T-cell (primary cell): ENCODE data around the gene PHF23. TPM values are rescaled to one million over a fixed set of nuclear protein-coding genes. Genes with fewer than 3 reads are reported as not detected.
A peak's percentile ranks its signal among the peaks of the same experiment; 100 is the strongest.
"Not testable (repeated sequence)": the region's sequence is repeated elsewhere in the genome, so short reads cannot be mapped to it uniquely, and the experiment has no call there.

Source experiments
- ATAC-seq, 4 experiments: fragments of 200-7000 bp in 3 of 4; fragments of 150-1000 bp in 1 of 4; cut with Tn5 transposase; replicated peaks in 1 of 4; 1 replicate in 3 of 4; 2 replicates in 1 of 4; pipeline ENCODE4 v1.10.0; 2021; ENCODE audit warnings: moderate library complexity in 3 of 4, mild to moderate bottlenecking in 2 of 4, moderate number of reproducible peaks in 1 of 4
- CTCF ChIA-PET, 2 donors: fragments of 300-600 bp; sonication (Branson Sonifier 250); formaldehyde crosslinking; loops; one replicate each; lab custom pipeline; 2022; ENCODE audit warnings: antibody characterized with exemption in 2 of 2; lab: Charles Lee
- POLR2A ChIA-PET, 2 donors: fragments of 300-600 bp; sonication (Branson Sonifier 250); formaldehyde crosslinking; loops; one replicate each; lab custom pipeline; 2022; ENCODE audit warnings: antibody characterized with exemption in 2 of 2; lab: Charles Lee
- DNase-seq, 35 experiments: peaks; one replicate each; pipeline versions ENCODE4 v3.0.0 to v3.0.0-alpha.2; 2013 to 2023
- H3K27ac ChIP-seq: one replicate; pipeline ENCODE4 v1.5.1; 2013; ENCODE audit warnings: low read length
- H3K27me3 ChIP-seq, 2 experiments: replicated peaks in 1 of 2; 1 replicate in 1 of 2; 2 replicates in 1 of 2; pipeline versions ENCODE4 v1.6.1 to v1.7.0; 2013; ENCODE audit warnings: low read length in 1 of 2, mixed read lengths in 1 of 2; ENCODE audit not compliant: control insufficient read depth in 2 of 2, insufficient read depth in 2 of 2; ENCODE audit errors: extremely low read depth in 1 of 2
- H3K36me3 ChIP-seq, 2 donors: 1 replicate in 1 of 2; 2 replicates in 1 of 2; pipeline versions ENCODE4 v1.6.1 to v1.7.0; 2013; ENCODE audit warnings: low read length in 1 of 2; ENCODE audit not compliant: control insufficient read depth in 2 of 2, insufficient read depth in 1 of 2; ENCODE audit errors: extremely low read depth in 1 of 2
- H3K4me1 ChIP-seq, 2 experiments: 1 replicate in 1 of 2; 2 replicates in 1 of 2; pipeline versions ENCODE4 v1.6.1 to v1.7.0; 2013; ENCODE audit warnings: low read length in 2 of 2, mixed read lengths in 1 of 2; ENCODE audit not compliant: insufficient read depth in 2 of 2, control insufficient read depth in 1 of 2; ENCODE audit errors: extremely low read depth in 1 of 2
- H3K4me3 ChIP-seq, 2 donors: 1 replicate in 1 of 2; 2 replicates in 1 of 2; pipeline versions ENCODE4 v1.5.1 to v1.7.0; 2013; ENCODE audit warnings: mild to moderate bottlenecking in 2 of 2, low read length in 1 of 2, moderate library complexity in 1 of 2; ENCODE audit not compliant: control insufficient read depth in 1 of 2; ENCODE audit errors: extremely low read depth in 1 of 2
- H3K9me3 ChIP-seq: 2 replicates; pipeline ENCODE4 v1.7.0; 2013
- H3K27ac Mint-ChIP-seq, 2 donors: one replicate each; pipeline ENCODE4 v1.8.0; 2020 to 2021; ENCODE audit warnings: mild to moderate bottlenecking in 2 of 2, mixed read lengths in 2 of 2
- H3K27me3 Mint-ChIP-seq, 2 donors: one replicate each; pipeline ENCODE4 v1.8.0; 2021 to 2022; ENCODE audit warnings: mixed read lengths in 2 of 2
- H3K36me3 Mint-ChIP-seq: one replicate; pipeline ENCODE4 v1.8.0; 2021; ENCODE audit warnings: mixed read lengths
- H3K4me1 Mint-ChIP-seq, 3 donors: one replicate each; pipeline ENCODE4 v1.8.0; 2020 to 2022; ENCODE audit warnings: mixed read lengths in 3 of 3, mild to moderate bottlenecking in 1 of 3
- H3K4me3 Mint-ChIP-seq, 3 donors: one replicate each; pipeline ENCODE4 v1.8.0; 2020 to 2022; ENCODE audit warnings: mild to moderate bottlenecking in 3 of 3, mixed read lengths in 3 of 3, moderate library complexity in 3 of 3
- H3K9me3 Mint-ChIP-seq, 3 donors: one replicate each; pipeline ENCODE4 v1.8.0; 2020 to 2022; ENCODE audit warnings: mixed read lengths in 3 of 3
- WGBS: methylation state at CpG from one replicate; pipeline ENCODE4 v1.1.5; 2013; ENCODE audit warnings: missing lambda C conversion rate; ENCODE audit not compliant: insufficient coverage; 5-methylcytosine and 5-hydroxymethylcytosine counted together
- total RNA-seq, 35 experiments: library from RNA in 6 of 35; stranded (reverse) in 6 of 35; fragments of 120-200 nt in 1 of 35; gene quantifications; one replicate each; pipeline versions ENCODE4 v1.2.1 to v1.2.4 and lab custom pipeline; 2013 to 2026

Gene PHF23
- total RNA-seq, 5 donors from 2014 or later (not counting 1 experiment from before 2014, with no cell fraction given), result 13.3 to 51.6 (median 43.5) TPM

DNA sequence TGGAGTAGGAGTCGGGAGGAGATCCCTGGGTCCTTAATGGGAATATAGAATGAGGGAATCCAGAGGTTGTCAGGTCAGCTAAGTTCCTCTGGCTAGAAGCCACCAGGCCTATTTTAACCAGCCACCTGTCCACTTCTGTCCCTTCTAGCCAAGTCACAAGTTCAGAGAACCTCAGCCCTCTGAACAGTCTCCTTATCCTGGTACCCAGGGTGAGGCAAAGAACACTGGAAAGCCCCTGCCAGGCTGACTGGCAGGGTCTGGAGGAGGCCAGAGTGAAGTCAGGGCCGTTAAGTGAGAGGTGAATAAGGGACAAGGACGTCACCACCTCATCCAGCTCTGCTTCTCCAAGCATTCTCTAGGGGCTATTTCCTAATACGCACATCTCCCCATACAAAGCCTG is 9.5 kb upstream of the PHF23 start:
- H3K4me3 ChIP-seq, result no peak overlapping the region
- Mint-ChIP-seq H3K27me3 (no peaks in the 10 kb centered on the region), H3K4me1 (peaks cover 43 to 49% (median 47%) of the 10 kb centered on the region in 3 donors), H3K27ac (peak overlapping the region in 1 of 2 donors; percentile 51), H3K4me3 (peak overlapping the region; percentile 59 to 94 (median 91)), H3K9me3 (no peaks in the 10 kb centered on the region), H3K36me3 (peaks cover 23% of the 10 kb centered on the region)
- H3K4me1 ChIP-seq, result peaks cover 23 to 46% of the 10 kb centered on the region in 2 experiments
- POLR2A ChIA-PET, result interaction anchor here in 1 of 2 donors (0.6 kb wide), 1 partner anchor 244 kb away, joined by 5 read pairs; no protein-coding TSS in a partner anchor
- H3K27ac ChIP-seq, result no peak overlapping the region
- H3K36me3 ChIP-seq, result peaks cover 0 to 27% of the 10 kb centered on the region in 2 donors
- no peak for ATAC-seq
- CTCF ChIA-PET, result no interaction called here
- H3K27me3 ChIP-seq, result no peaks in the 10 kb centered on the region
- DNase-seq, result no peak
- WGBS, result 100% methylated on average over 2 of the region's 4 CpGs
- H3K9me3 ChIP-seq, result no peaks in the 10 kb centered on the region

DNA sequence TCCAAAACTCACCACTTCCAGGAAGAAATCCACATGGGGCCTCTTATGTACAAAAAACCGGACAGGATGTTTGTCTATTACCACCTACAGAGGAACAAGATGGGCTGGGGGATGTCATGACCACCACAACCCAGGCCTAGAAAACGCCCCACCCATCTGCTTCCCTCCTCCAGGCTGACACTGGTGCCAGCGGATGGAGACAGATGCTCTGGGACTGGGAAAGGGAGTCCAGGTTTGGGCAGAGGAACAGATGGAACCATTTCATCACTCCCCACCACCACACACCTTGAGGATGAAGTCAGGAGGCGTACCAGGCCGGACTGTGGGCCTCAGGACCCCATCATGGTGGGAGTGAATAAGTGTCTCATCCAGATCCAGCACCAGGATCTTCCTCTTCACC is 7.5 kb upstream of the PHF23 start:
- Histone ChIP-seq H3K9me3 (no peaks in the 10 kb centered on the region), H3K4me3 (no peak overlapping the region), H3K27ac (no peak overlapping the region), H3K27me3 (no peaks in the 10 kb centered on the region), H3K36me3 (peaks cover 0 to 27% of the 10 kb centered on the region in 2 donors), H3K4me1 (peaks cover 14 to 44% of the 10 kb centered on the region in 2 experiments)
- Mint-ChIP-seq H3K27ac (no peak overlapping the region), H3K9me3 (no peaks in the 10 kb centered on the region), H3K36me3 (peaks cover 17% of the 10 kb centered on the region), H3K4me1 (peaks cover 45 to 51% (median 46%) of the 10 kb centered on the region in 3 donors), H3K27me3 (peaks cover 0 to 2% of the 10 kb centered on the region in 2 donors), H3K4me3 (no peak overlapping the region)
- no CpG with 5 or more reads among the region's 5 CpGs for WGBS
- ATAC-seq (no peak), DNase-seq (no peak)
- POLR2A ChIA-PET, result no interaction called here
- CTCF ChIA-PET, result no interaction called here

DNA sequence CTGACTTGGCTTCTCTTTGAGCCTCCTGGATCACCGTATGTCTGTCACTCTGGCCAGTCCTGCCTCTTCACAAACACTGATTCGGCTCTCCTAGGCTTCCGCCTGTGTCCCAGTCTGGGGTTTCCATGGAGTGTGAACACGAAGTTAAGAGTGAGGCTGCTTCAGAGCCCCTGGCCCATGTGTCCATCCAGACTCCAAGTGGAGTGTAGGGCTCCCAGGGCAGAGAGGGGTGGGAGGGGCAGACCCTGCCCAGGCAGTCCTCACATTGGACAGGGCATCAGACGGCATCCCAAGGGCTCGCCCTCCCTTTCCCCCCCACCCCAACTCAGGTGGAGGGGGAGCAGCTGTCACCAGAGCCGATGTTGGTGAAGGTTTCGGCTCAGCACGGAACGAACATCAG is 4.6 kb upstream of the PHF23 start:
- CTCF ChIA-PET, result interaction anchor here in 1 of 2 donors (0.6 to 0.9 kb wide), 3 partner anchors 10 to 670 kb away, joined by 3 to 4 read pairs (median 3); no protein-coding TSS in a partner anchor
- peaks cover 29% of the 10 kb centered on the region for H3K36me3 Mint-ChIP-seq
- peaks cover 0 to 39% of the 10 kb centered on the region in 2 donors for H3K36me3 ChIP-seq
- H3K27me3 Mint-ChIP-seq, H3K4me3 ChIP-seq, H3K27ac ChIP-seq, POLR2A ChIA-PET, H3K9me3 Mint-ChIP-seq, H3K27me3 ChIP-seq, DNase-seq, H3K27ac Mint-ChIP-seq, H3K9me3 ChIP-seq, ATAC-seq: not testable (repeated sequence)
- peaks cover 16 to 43% of the 10 kb centered on the region in 2 experiments for H3K4me1 ChIP-seq
- peaks cover 46 to 51% (median 46%) of the 10 kb centered on the region in 3 donors for H3K4me1 Mint-ChIP-seq
- peak overlapping the region in 2 of 3 donors; percentile 47 to 99 for H3K4me3 Mint-ChIP-seq
- 100% methylated on average over 3 of the region's 10 CpGs for WGBS

DNA sequence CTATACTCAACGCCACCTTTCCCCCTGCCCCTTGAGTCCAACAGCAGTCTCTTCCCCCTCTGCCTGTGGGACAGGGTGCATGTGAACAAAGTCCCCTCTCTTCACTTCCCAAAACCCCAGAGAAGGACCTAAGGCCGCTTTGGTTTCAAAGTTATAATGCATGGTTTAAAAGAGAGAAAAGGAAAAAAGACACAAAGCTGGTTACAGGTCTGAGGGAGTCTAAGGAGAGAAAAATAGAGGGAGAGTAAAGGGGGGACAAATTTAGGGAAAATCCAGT is 4.1 kb upstream of the PHF23 start:
- Mint-ChIP-seq H3K36me3 (peaks cover 29% of the 10 kb centered on the region), H3K27ac (peak overlapping the region; percentile 99 to 100), H3K9me3 (no peaks in the 10 kb centered on the region), H3K4me1 (peaks cover 42 to 46% (median 42%) of the 10 kb centered on the region in 3 donors), H3K4me3 (peak overlapping the region; percentile 97 to 99 (median 98)), H3K27me3 (peaks cover 0 to 2% of the 10 kb centered on the region in 2 donors)
- WGBS, result 100% methylated on average over 1 of the region's 2 CpGs
- CTCF ChIA-PET, result interaction anchor here in 1 of 2 donors (0.6 to 2.3 kb wide), 5 partner anchors 11 to 670 kb away, joined by 3 to 12 read pairs (median 4); partner anchors contain the start of gene TMEM102
- H3K4me3 ChIP-seq, result peak overlapping the region; percentile 89 to 96
- H3K27ac ChIP-seq, result peak overlapping the region; percentile 87
- POLR2A ChIA-PET, result no interaction called here
- no peaks in the 10 kb centered on the region for H3K27me3 ChIP-seq
- ATAC-seq (no peak), DNase-seq (no peak)
- H3K36me3 ChIP-seq, result peaks cover 0 to 39% of the 10 kb centered on the region in 2 donors
- H3K9me3 ChIP-seq, result no peaks in the 10 kb centered on the region
- peaks cover 13 to 39% of the 10 kb centered on the region in 2 experiments for H3K4me1 ChIP-seq

DNA sequence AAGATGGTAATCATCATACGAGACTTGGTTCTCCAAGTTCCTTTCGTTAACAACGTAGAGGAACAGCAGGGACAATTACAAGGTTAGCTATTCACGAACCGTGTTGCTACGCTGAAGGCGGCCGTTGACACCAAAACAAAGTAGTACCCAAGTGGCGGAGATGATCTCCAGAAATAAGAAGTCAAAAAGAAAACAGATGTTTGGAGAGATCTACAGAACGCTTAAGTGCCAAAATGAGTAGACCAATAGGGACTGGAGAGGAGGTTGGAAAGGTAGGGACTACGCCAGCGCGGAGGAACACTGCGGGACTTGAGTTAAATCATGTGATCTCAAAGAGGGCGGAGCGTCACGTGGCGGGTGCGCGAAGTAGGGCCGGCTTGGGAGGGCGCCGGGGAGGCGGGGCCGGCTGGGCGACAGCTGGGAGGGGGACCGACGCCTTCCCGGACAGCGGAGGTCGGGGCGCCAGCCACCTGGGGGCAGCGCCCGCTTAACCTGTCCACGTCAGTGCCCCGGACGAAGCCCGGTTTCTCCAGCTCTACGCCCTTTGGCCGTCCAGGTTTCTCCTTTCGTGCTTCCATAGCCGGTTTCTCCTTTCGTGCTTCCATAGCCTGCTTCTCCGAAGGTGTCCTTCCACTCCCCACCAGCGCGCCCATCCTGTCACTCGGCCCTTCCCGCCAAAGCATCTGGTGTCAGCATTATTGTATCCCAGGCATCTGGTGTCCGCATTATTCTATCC is 3.6 kb upstream of the PHF23 start:
- Mint-ChIP-seq H3K27me3 (peaks cover 0 to 2% of the 10 kb centered on the region in 2 donors), H3K9me3 (no peaks in the 10 kb centered on the region), H3K4me3 (peak overlapping the region; percentile 97 to 99 (median 98)), H3K4me1 (peaks cover 41 to 46% (median 42%) of the 10 kb centered on the region in 3 donors), H3K36me3 (peaks cover 29% of the 10 kb centered on the region), H3K27ac (peak overlapping the region; percentile 99 to 100)
- H3K4me1 ChIP-seq, result peaks cover 13 to 37% of the 10 kb centered on the region in 2 experiments
- CTCF ChIA-PET, result interaction anchor here in 1 of 2 donors (0.6 to 2.3 kb wide), 13 partner anchors 8 to 956 kb away, joined by 3 to 12 read pairs (median 4); partner anchors contain the start of genes ACADVL, CTDNEP1, DLG4 and ELP5
- peak overlapping the region; percentile 87 for H3K27ac ChIP-seq
- 3% methylated on average over 49 of the region's 49 CpGs for WGBS
- no peaks in the 10 kb centered on the region for H3K9me3 ChIP-seq
- POLR2A ChIA-PET, result interaction anchor here (0.6 to 0.9 kb wide), 3 partner anchors 8 to 27 kb away, joined by 3 to 4 read pairs (median 3); partner anchors contain the start of gene DVL2 (in 1 of the 2)
- H3K36me3 ChIP-seq, result peaks cover 0 to 39% of the 10 kb centered on the region in 2 donors
- H3K4me3 ChIP-seq, result peak overlapping the region; percentile 89 to 96
- ATAC-seq (peak; percentile 45 to 51 (median 49)), DNase-seq (peak; percentile 83 to 97 (median 91))
- no peaks in the 10 kb centered on the region for H3K27me3 ChIP-seq
